SH-SY5Y (cell line): ENCODE measurements around the gene METAP1.

Source experiments
- GATA2 ChIP-seq: IDR thresholded peaks from 2 replicates; pipeline ENCODE4 v1.6.1; 2011; ENCODE audit warnings: mild to moderate bottlenecking, low read depth, low read length
- GATA3 ChIP-seq: IDR thresholded peaks from 2 replicates; pipeline ENCODE4 v1.6.1; 2011; ENCODE audit warnings: low read depth, mild to moderate bottlenecking, low read length, moderate library complexity

DNA sequence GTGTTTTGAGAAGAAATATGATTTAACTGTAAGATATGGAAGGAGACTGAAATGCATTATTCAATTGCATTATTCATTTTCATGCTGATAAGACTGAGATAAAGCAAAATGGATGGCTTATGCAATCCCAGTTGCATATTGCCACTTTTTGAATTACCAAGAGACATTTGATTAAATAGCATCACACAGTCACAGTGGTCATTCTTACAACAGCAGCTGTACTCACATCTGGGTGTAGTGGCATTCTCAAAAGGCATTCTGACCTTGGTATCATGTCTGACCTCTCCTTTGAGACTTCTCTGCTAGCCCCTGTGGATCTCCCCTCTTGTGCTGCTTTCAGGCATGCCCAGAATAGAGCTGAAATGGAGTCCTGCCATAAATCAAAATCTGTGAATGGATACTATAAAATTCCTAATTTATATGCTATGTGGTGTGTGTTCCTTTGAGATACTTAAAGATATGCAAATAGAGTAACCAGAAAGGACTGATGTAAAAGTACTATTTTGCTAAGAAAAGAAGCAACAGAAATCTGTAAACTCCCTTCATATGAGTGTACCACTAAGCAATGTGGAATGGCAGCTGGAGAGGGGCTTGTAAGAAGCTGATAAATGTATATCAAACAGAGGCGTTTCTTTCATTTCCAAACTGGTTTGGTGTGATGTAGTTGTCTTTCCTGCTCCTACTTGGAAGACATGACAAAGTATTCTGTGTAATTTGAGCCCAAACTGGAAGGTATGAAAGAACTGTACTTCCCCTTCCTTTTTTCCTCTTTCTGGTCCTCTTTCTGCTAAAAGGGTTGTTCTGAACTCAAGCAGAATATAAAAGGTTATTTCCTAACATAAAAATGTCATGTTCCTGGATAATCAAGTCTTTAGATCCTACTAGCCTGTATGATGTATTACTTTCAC lies 25.4 kb upstream of the METAP1 start:
- TF ChIP-seq GATA2 (no peak), GATA3 (peak; percentile 40; the same call in 1 of the 2 replicates)
